Cardiac muscle cell (in vitro differentiated cells and primary cell): ENCODE measurements around the gene BTBD8. TPM values are rescaled to one million over a fixed set of nuclear protein-coding genes. Genes with fewer than 3 reads are reported as not detected.

Experiments used
- DNase-seq, 2 donors: peaks; one replicate each; pipeline versions ENCODE4 v3.0.0 to v3.0.0-alpha.2; 2010 to 2017; ENCODE audit warnings: low read depth in 1 of 2, low spot score in 1 of 2
- H3K27ac ChIP-seq: fragments of 200-600 bp; sonication (generic); 2 replicates; pipeline ENCODE4 v1.5.1; 2016
- H3K27me3 ChIP-seq: fragments of 200-600 bp; sonication (generic); 2 replicates; pipeline ENCODE4 v1.6.0; 2016; ENCODE audit warnings: control low read depth
- H3K36me3 ChIP-seq: fragments of 200-600 bp; sonication (generic); 2 replicates; pipeline ENCODE4 v1.5.1; 2016; ENCODE audit warnings: control low read depth
- H3K4me1 ChIP-seq: fragments of 200-600 bp; sonication (generic); 2 replicates; pipeline ENCODE4 v1.8.1; 2017; ENCODE audit warnings: low read depth, mild to moderate bottlenecking, mixed run types
- H3K4me3 ChIP-seq: fragments of 200-600 bp; sonication (generic); 2 replicates; pipeline ENCODE4 v1.5.1; 2016; ENCODE audit warnings: mild to moderate bottlenecking
- H3K9me3 ChIP-seq: fragments of 200-600 bp; sonication (generic); 2 replicates; pipeline ENCODE4 v1.5.1; 2017; ENCODE audit warnings: low read depth, mild to moderate bottlenecking, control low read depth
- CTCF ChIP-seq: IDR thresholded peaks from 2 replicates; pipeline ENCODE4 v1.5.1; 2012; ENCODE audit warnings: low read depth, mild to moderate bottlenecking, low read length
- polyA plus RNA-seq: library from polyadenylated mRNA; unstranded; fragments of >200 nt; fragmentation: Nextera tagmentation; extraction: Ambion mirVana; gene quantifications from 2 replicates; pipeline ENCODE4 v1.2.1, GENCODE V29; 2016
- total RNA-seq: library from RNA; depleted of rRNA; stranded (reverse); fragments of >200 nt; gene quantifications from 2 replicates; pipeline ENCODE4 v1.2.3, GENCODE V29; 2016

The BTBD8 gene
- total and polyA plus RNA-seq, 2 experiments from 2014 or later, result 3.1 to 6.6 TPM

GRCh38 chr1:92040971-92041370 lies 39.2 kb upstream of the BTBD8 start:
- no peaks in the 10 kb centered on the region for H3K27me3 ChIP-seq
- DNase-seq, result no peak
- no peak for TF ChIP-seq CTCF
- H3K4me1 ChIP-seq, result peaks cover 5% of the 10 kb centered on the region
- no peak overlapping the region for H3K4me3 ChIP-seq
- no peaks in the 10 kb centered on the region for H3K36me3 ChIP-seq
- H3K9me3 ChIP-seq, result no peaks in the 10 kb centered on the region
- H3K27ac ChIP-seq, result no peak overlapping the region

- no peak overlapping the region for H3K27ac ChIP-seq
- no peaks in the 10 kb centered on the region for H3K36me3 ChIP-seq
- TF ChIP-seq CTCF, result no peak
- H3K9me3 ChIP-seq, result no peaks in the 10 kb centered on the region
- no peak for DNase-seq
- H3K27me3 ChIP-seq, result no peaks in the 10 kb centered on the region
- no peaks in the 10 kb centered on the region for H3K4me1 ChIP-seq
- no peak overlapping the region for H3K4me3 ChIP-seq
Measured at GRCh38 chr1:92043621-92044020, 36.5 kb upstream of the BTBD8 start.

- H3K27me3 ChIP-seq, result no peaks in the 10 kb centered on the region
- H3K4me1 ChIP-seq, result no peaks in the 10 kb centered on the region
- no peak overlapping the region for H3K27ac ChIP-seq
- TF ChIP-seq CTCF, result no peak
- no peak overlapping the region for H3K4me3 ChIP-seq
- no peaks in the 10 kb centered on the region for H3K36me3 ChIP-seq
- H3K9me3 ChIP-seq, result no peaks in the 10 kb centered on the region
- no peak for DNase-seq
Measured at GRCh38 chr1:92045766-92046495, 34.2 kb upstream of the BTBD8 start.

GRCh38 chr1:92051948-92052347 lies 28.2 kb upstream of the BTBD8 start:
- no peaks in the 10 kb centered on the region for H3K36me3 ChIP-seq
- TF ChIP-seq CTCF, result no peak
- H3K27ac ChIP-seq, result no peak overlapping the region
- no peak for DNase-seq
- H3K27me3 ChIP-seq, result no peaks in the 10 kb centered on the region
- no peaks in the 10 kb centered on the region for H3K4me1 ChIP-seq
- H3K4me3 ChIP-seq, result no peak overlapping the region
- no peaks in the 10 kb centered on the region for H3K9me3 ChIP-seq

GRCh38 chr1:92065042-92065441 lies 15.1 kb upstream of the BTBD8 start:
- no peak for DNase-seq

More at GRCh38 chr1:92065042-92065441, 15.1 kb upstream of the BTBD8 start:
- H3K27me3 ChIP-seq, result no peaks in the 10 kb centered on the region
- H3K4me1 ChIP-seq, result no peaks in the 10 kb centered on the region
- no peaks in the 10 kb centered on the region for H3K36me3 ChIP-seq
- H3K9me3 ChIP-seq, result no peaks in the 10 kb centered on the region
- no peak overlapping the region for H3K4me3 ChIP-seq
- TF ChIP-seq CTCF, result no peak
- no peak overlapping the region for H3K27ac ChIP-seq
